ENCODE results near the gene KRTAP9-7.

DNA sequence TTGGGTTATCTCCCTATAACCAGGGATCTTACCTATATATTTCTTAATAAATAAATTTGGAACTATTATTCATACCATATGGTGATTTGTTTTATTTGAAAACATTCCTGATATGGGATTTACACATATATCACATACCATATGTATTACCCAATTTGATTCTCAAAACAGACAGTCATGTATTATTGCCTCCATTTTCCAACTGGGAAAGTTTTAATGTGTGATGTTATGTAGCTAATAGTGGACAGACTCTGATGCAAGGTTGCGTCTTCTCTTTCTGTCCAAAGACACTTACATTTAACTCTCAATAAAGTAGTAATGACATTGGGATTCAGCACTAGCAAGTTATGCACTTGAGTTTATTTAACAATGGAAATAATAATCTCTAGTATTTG, 19.2 kb upstream of the KRTAP9-7 start:
- TF ChIP-seq, protein P1, sequence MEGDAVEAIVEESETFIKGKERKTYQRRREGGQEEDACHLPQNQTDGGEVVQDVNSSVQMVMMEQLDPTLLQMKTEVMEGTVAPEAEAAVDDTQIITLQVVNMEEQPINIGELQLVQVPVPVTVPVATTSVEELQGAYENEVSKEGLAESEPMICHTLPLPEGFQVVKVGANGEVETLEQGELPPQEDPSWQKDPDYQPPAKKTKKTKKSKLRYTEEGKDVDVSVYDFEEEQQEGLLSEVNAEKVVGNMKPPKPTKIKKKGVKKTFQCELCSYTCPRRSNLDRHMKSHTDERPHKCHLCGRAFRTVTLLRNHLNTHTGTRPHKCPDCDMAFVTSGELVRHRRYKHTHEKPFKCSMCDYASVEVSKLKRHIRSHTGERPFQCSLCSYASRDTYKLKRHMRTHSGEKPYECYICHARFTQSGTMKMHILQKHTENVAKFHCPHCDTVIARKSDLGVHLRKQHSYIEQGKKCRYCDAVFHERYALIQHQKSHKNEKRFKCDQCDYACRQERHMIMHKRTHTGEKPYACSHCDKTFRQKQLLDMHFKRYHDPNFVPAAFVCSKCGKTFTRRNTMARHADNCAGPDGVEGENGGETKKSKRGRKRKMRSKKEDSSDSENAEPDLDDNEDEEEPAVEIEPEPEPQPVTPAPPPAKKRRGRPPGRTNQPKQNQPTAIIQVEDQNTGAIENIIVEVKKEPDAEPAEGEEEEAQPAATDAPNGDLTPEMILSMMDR (IDR thresholded peaks at IDR 0.05; ENCODE audit: poor library complexity): no peak
- TF ChIP-seq EZH2 (IDR thresholded peaks at IDR 0.05; ENCODE audit: borderline replicate concordance): no peak
